ENCODE data around the gene CCDC187.

DNA sequence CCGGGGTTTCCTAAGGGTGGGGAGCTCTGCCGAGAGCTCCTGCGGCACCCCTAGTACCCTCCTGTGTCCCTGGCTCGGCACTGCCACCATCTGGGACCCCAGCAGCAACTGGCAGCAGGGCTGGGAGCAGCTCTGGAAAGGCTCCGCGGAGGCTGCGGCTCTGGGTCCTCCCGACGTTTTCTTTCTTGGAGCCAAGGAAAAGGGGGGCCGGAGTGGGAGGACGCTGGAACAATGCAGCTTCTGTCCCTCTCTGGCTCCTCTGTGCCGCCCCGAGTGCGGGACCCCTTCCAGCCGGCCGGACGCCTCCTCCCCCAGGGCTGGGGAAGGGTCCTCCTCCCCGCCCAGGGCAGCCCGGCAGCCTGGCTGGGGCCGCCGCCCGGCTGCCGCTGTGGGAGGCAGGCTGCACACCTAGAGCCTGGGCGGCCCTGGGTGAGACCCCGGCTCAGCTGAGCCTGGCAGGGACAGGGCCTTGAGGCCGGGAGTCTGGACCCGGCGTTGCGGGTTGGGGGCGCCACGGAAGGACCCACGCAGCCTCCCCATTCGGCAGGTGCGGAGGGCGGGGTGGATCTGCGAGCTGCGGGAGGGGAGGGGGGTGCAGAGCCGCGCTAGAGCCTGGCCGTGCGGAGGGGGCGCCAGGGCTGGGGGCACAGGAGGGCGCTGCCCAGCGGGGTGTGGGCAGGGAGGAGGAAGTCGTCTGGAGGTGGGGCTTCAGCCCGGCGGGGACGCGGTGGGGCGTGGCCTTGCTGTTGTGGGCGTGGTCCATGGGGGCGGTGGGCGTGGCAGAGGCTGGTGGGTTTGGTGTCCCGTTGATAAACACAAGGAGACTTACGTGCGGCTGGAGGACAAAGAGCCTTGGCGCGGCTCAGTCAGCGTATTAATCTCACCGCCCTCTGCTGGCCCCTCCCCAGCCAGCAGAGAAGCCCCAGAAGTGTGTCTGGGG is 38.6 kb upstream of the CCDC187 start:
- TF ChIP-seq, protein P1, sequence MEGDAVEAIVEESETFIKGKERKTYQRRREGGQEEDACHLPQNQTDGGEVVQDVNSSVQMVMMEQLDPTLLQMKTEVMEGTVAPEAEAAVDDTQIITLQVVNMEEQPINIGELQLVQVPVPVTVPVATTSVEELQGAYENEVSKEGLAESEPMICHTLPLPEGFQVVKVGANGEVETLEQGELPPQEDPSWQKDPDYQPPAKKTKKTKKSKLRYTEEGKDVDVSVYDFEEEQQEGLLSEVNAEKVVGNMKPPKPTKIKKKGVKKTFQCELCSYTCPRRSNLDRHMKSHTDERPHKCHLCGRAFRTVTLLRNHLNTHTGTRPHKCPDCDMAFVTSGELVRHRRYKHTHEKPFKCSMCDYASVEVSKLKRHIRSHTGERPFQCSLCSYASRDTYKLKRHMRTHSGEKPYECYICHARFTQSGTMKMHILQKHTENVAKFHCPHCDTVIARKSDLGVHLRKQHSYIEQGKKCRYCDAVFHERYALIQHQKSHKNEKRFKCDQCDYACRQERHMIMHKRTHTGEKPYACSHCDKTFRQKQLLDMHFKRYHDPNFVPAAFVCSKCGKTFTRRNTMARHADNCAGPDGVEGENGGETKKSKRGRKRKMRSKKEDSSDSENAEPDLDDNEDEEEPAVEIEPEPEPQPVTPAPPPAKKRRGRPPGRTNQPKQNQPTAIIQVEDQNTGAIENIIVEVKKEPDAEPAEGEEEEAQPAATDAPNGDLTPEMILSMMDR (IDR thresholded peaks at IDR 0.05): no peak
- no peak for TF ChIP-seq POLR2A (IDR thresholded peaks at IDR 0.05)
- no peak for TF ChIP-seq POLR2AphosphoS5 (IDR thresholded peaks at IDR 0.05)
- TF ChIP-seq EP300 (IDR thresholded peaks at IDR 0.05): no peak
